Measurements from ENCODE around the gene CR1L.
"Not testable (repeated sequence)": the region's sequence is repeated elsewhere in the genome, so short reads cannot be mapped to it uniquely, and the experiment has no call there.

DNA sequence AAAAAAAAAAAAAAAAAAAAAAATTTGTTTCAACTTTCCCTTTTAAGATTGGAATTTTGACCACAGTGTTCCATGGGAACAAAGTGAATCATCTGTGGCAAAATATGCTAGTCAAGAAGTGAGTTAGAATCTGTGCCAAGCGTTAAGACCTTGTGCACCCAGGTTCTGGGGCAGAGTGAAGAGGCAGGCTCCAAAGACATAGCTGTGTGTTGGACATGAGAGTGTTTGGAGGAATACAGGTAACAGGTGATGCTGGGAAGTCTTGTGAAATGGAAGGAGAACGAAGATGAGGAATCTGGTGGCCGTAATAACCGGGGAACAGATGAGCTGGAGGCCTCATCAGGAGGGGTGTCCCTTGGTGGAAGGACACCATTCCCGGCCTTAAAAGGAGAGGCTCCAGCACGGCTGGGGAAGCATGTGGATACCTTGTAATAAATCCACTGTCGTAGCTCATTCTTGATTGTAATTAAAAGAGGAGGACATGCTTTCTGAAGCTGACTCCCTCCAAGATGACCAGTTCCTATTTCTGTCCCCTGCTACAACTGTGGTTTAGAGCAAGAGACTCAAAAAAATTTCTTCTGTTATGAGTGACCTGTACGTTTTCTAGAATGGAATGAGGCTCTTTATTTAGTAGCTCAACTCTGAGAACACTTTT lies 92.7 kb downstream of the CR1L start:
- TF ChIP-seq, protein P1, sequence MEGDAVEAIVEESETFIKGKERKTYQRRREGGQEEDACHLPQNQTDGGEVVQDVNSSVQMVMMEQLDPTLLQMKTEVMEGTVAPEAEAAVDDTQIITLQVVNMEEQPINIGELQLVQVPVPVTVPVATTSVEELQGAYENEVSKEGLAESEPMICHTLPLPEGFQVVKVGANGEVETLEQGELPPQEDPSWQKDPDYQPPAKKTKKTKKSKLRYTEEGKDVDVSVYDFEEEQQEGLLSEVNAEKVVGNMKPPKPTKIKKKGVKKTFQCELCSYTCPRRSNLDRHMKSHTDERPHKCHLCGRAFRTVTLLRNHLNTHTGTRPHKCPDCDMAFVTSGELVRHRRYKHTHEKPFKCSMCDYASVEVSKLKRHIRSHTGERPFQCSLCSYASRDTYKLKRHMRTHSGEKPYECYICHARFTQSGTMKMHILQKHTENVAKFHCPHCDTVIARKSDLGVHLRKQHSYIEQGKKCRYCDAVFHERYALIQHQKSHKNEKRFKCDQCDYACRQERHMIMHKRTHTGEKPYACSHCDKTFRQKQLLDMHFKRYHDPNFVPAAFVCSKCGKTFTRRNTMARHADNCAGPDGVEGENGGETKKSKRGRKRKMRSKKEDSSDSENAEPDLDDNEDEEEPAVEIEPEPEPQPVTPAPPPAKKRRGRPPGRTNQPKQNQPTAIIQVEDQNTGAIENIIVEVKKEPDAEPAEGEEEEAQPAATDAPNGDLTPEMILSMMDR (conservative IDR thresholded peaks at IDR 0.05; ENCODE audit: low read length), result not testable (repeated sequence)
- TF ChIP-seq EZH2phosphoT487 (IDR thresholded peaks at IDR 0.05; ENCODE audit: borderline replicate concordance), result not testable (repeated sequence)

Data from Loucy (cell line).